Thyroid gland (tissue), 4 donors: ENCODE measurements around the gene KMO. TPM values are rescaled to one million over a fixed set of nuclear protein-coding genes. Genes with fewer than 3 reads are reported as not detected.

Source experiments
- DNase-seq, 2 donors: peaks; one replicate each; pipeline ENCODE4 v3.0.0-alpha.2; 2019
- H3K27ac ChIP-seq, 3 donors: fragments of 200-600 bp; sonication (generic); 1 replicate in 2 of 3; 2 replicates in 1 of 3; pipeline ENCODE4 v1.5.1; 2016 to 2019; ENCODE audit warnings: mild to moderate bottlenecking in 1 of 3, moderate library complexity in 1 of 3
- H3K27me3 ChIP-seq: fragments of 200-600 bp; sonication (generic); one replicate; pipeline ENCODE4 v1.5.1; 2019
- H3K36me3 ChIP-seq, 2 donors: fragments of 200-600 bp; sonication (generic); one replicate each; pipeline ENCODE4 v1.5.1; 2016 to 2019
- H3K4me1 ChIP-seq, 2 donors: fragments of 200-600 bp; sonication (generic); one replicate each; pipeline ENCODE4 v1.5.1; 2017 to 2019
- H3K4me3 ChIP-seq, 3 donors: fragments of 200-600 bp; sonication (generic); replicated peaks in 1 of 3; 1 replicate in 2 of 3; 2 replicates in 1 of 3; pipeline ENCODE4 v1.5.1; 2016; ENCODE audit warnings: mild to moderate bottlenecking in 1 of 3
- H3K9me3 ChIP-seq: fragments of 200-600 bp; sonication (generic); one replicate; pipeline ENCODE4 v1.5.1; 2017
- CTCF ChIP-seq, 6 experiments: fragments of 200-600 bp in 3 of 6; fragments of 450-650 bp in 3 of 6; sonication (generic) in 3 of 6; IDR thresholded peaks; one replicate each; pipeline ENCODE4 v1.5.1; 2016 to 2019; ENCODE audit warnings: antibody characterized with exemption in 6 of 6, mild to moderate bottlenecking in 2 of 6, inconsistent platforms in 1 of 6, moderate library complexity in 1 of 6
- POLR2A ChIP-seq, 2 donors: fragments of 450-650 bp; IDR thresholded peaks; one replicate each; pipeline ENCODE4 v1.6.1; 2017; ENCODE audit warnings: antibody characterized with exemption in 2 of 2, mild to moderate bottlenecking in 2 of 2, moderate library complexity in 1 of 2
- WGBS, 2 donors: methylation state at CpG; one replicate each; pipeline ENCODE4 v1.1.5; 2017; 5-methylcytosine and 5-hydroxymethylcytosine counted together
- intact Hi-C: fragments of 100-400 bp; cut with DNase I; formaldehyde crosslinking; loops from one replicate; pipeline ENCODE4 v1.15.1; 2023
- total RNA-seq, 4 donors: library from RNA; depleted of rRNA; stranded (reverse); fragments of >200 nt; gene quantifications; one replicate each; pipeline ENCODE4 v1.2.3, GENCODE V29; 2016

KMO gene
- total RNA-seq, 4 donors from 2014 or later: 0.27 to 2.3 (median 0.39) TPM; not detected in 1

GRCh38 chr1:241611736-241612135 is 79.6 kb downstream of the KMO start:
- Histone ChIP-seq H3K27ac (no peak overlapping the region), H3K27me3 (no peaks in the 10 kb centered on the region), H3K36me3 (no peaks in the 10 kb centered on the region), H3K9me3 (no peaks in the 10 kb centered on the region), H3K4me1 (no peaks in the 10 kb centered on the region), H3K4me3 (no peak overlapping the region)
- TF ChIP-seq POLR2A (IDR thresholded peaks at IDR 0.05) (no peak), CTCF (IDR thresholded peaks at IDR 0.05) (no peak)
- WGBS, 2 donors: 85 to 92% methylated on average over 1 of the region's 1 CpG
- DNase-seq: no peak
- intact Hi-C loops: loop anchor here (10.0 kb wide), 1 partner anchor 223 kb away; no protein-coding TSS in a partner anchor

- Histone ChIP-seq H3K4me1 (no peaks in the 10 kb centered on the region), H3K27ac (no peak overlapping the region), H3K36me3 (no peaks in the 10 kb centered on the region), H3K4me3 (no peak overlapping the region), H3K9me3 (no peaks in the 10 kb centered on the region), H3K27me3 (no peaks in the 10 kb centered on the region)
- no peak for TF ChIP-seq CTCF (IDR thresholded peaks at IDR 0.05)
- no peak for TF ChIP-seq POLR2A (IDR thresholded peaks at IDR 0.05)
- intact Hi-C loops: loop anchor here (10.0 kb wide), 1 partner anchor 222 kb away; no protein-coding TSS in a partner anchor
- DNase-seq: no peak
- WGBS, 2 donors: 81 to 86% methylated on average over 9 of the region's 9 CpGs
Observed at GRCh38 chr1:241612533-241613477, 80.6 kb downstream of the KMO start.

- H3K9me3 ChIP-seq: no peaks in the 10 kb centered on the region
- no peak overlapping the region for H3K27ac ChIP-seq
- no peaks in the 10 kb centered on the region for H3K27me3 ChIP-seq
- no peaks in the 10 kb centered on the region for H3K36me3 ChIP-seq
- WGBS, 2 donors: 91 to 93% methylated on average over 4 of the region's 4 CpGs
- TF ChIP-seq POLR2A (IDR thresholded peaks at IDR 0.05) (no peak), CTCF (IDR thresholded peaks at IDR 0.05) (no peak)
- H3K4me3 ChIP-seq: no peak overlapping the region
- DNase-seq: no peak
- H3K4me1 ChIP-seq: no peaks in the 10 kb centered on the region
- intact Hi-C loops: loop anchor here (10.0 kb wide), 1 partner anchor 221 kb away; no protein-coding TSS in a partner anchor
Observed at GRCh38 chr1:241614144-241614543, 82.0 kb downstream of the KMO start.

- Histone ChIP-seq H3K36me3 (no peaks in the 10 kb centered on the region), H3K27me3 (no peaks in the 10 kb centered on the region), H3K4me3 (no peak overlapping the region), H3K4me1 (no peaks in the 10 kb centered on the region), H3K27ac (no peak overlapping the region), H3K9me3 (no peaks in the 10 kb centered on the region)
- no peak for DNase-seq
- intact Hi-C loops: loop anchor here (10.0 kb wide), 1 partner anchor 220 kb away; no protein-coding TSS in a partner anchor
- 67 to 83% methylated on average over 4 of the region's 4 CpGs for WGBS, 2 donors
- TF ChIP-seq POLR2A (IDR thresholded peaks at IDR 0.05): no peak
- TF ChIP-seq CTCF (IDR thresholded peaks at IDR 0.05): no peak
Observed at GRCh38 chr1:241614572-241614971, 82.4 kb downstream of the KMO start.
